ENCODE measurements around the gene PRCD. TPM values are rescaled to one million over a fixed set of nuclear protein-coding genes. Genes with fewer than 3 reads are reported as not detected.
"Not testable (repeated sequence)": the region's sequence is repeated elsewhere in the genome, so short reads cannot be mapped to it uniquely, and the experiment has no call there.

The PRCD gene
- total RNA-seq, 4 donors from 2014 or later: 0.26 to 13.4 (median 0.69) TPM; not detected in 1

GRCh38 chr17:76506408-76507345 is 33.2 kb upstream of the PRCD start:
- no peaks in the 10 kb centered on the region for H3K36me3 ChIP-seq
- no peak overlapping the region for H3K27ac ChIP-seq
- no peaks in the 10 kb centered on the region for H3K9me3 ChIP-seq
- TF ChIP-seq POLR2A (IDR thresholded peaks at IDR 0.05): no peak
- TF ChIP-seq, protein P1, sequence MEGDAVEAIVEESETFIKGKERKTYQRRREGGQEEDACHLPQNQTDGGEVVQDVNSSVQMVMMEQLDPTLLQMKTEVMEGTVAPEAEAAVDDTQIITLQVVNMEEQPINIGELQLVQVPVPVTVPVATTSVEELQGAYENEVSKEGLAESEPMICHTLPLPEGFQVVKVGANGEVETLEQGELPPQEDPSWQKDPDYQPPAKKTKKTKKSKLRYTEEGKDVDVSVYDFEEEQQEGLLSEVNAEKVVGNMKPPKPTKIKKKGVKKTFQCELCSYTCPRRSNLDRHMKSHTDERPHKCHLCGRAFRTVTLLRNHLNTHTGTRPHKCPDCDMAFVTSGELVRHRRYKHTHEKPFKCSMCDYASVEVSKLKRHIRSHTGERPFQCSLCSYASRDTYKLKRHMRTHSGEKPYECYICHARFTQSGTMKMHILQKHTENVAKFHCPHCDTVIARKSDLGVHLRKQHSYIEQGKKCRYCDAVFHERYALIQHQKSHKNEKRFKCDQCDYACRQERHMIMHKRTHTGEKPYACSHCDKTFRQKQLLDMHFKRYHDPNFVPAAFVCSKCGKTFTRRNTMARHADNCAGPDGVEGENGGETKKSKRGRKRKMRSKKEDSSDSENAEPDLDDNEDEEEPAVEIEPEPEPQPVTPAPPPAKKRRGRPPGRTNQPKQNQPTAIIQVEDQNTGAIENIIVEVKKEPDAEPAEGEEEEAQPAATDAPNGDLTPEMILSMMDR (IDR thresholded peaks at IDR 0.05): peak; percentile 88 to 98 (median 93)
- intact Hi-C loops (cut with DNase I; ENCODE audit: low total_unique reads): loop anchor here (2.0 kb wide), 1 partner anchor 40 kb away; the partner anchor contains the start of gene AANAT
- no peak overlapping the region for H3K4me3 ChIP-seq
- no peaks in the 10 kb centered on the region for H3K4me1 ChIP-seq
- peak; percentile 77 to 86 for DNase-seq
- H3K27me3 ChIP-seq: no peaks in the 10 kb centered on the region

GRCh38 chr17:76508472-76509063 is 31.3 kb upstream of the PRCD start:
- H3K36me3 ChIP-seq; H3K4me3 ChIP-seq; intact Hi-C loops (cut with DNase I; ENCODE audit: low total_unique reads); H3K27ac ChIP-seq; DNase-seq; H3K4me1 ChIP-seq; H3K9me3 ChIP-seq; H3K27me3 ChIP-seq: not testable (repeated sequence)

- Histone ChIP-seq H3K36me3 (no peaks in the 10 kb centered on the region), H3K9me3 (no peaks in the 10 kb centered on the region), H3K27ac (no peak overlapping the region), H3K4me3 (no peak overlapping the region), H3K27me3 (no peaks in the 10 kb centered on the region), H3K4me1 (peaks cover 0 to 2% of the 10 kb centered on the region in 2 donors)
- TF ChIP-seq, protein P1 (IDR thresholded peaks at IDR 0.05): no peak
- TF ChIP-seq POLR2A (IDR thresholded peaks at IDR 0.05): no peak
- intact Hi-C loops (cut with DNase I; ENCODE audit: low total_unique reads): no loop called here
- DNase-seq: no peak
Measured at GRCh38 chr17:76510831-76511244, 29.0 kb upstream of the PRCD start.

DNA sequence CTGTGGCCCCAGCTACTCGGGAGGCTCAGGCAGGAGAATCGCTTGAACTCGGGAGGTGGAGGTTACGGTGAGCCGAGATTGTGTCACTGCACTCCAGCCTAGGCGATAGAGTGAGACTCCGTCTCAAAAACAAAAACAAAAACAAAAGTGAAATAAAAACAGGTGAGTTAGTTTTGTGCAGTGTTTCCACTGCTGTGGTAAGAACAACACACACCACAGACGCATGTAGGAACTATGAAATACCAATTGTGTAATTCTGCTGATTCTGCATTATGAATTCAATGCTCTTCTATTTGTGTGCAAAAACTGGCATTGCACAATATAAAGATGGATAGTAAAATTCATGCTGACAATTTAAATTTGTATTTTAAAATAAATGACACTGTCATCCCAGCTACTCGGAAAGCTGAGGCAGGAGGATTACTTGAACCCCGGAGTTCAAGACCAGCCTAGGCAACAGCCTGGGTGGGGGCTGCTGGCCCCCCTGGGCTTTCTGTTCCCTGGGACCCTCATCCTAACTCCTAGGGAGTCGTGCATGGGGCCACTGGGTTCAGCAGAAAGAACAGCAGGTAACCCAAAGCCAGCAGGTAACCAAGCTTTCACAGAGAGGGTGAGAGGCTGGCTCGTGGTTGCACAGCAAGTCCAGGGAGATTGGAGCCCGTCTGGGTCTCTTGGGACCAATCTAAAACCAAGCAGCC is 28.0 kb upstream of the PRCD start:
- Histone ChIP-seq H3K27ac (no peak overlapping the region), H3K4me1 (peaks cover 0 to 4% of the 10 kb centered on the region in 2 donors), H3K27me3 (no peaks in the 10 kb centered on the region), H3K36me3 (no peaks in the 10 kb centered on the region), H3K4me3 (no peak overlapping the region), H3K9me3 (no peaks in the 10 kb centered on the region)
- intact Hi-C loops (cut with DNase I; ENCODE audit: low total_unique reads): no loop called here
- TF ChIP-seq POLR2A (IDR thresholded peaks at IDR 0.05): no peak
- TF ChIP-seq, protein P1 (IDR thresholded peaks at IDR 0.05): no peak
- no peak for DNase-seq

- Histone ChIP-seq H3K27me3 (no peaks in the 10 kb centered on the region), H3K9me3 (no peaks in the 10 kb centered on the region), H3K36me3 (no peaks in the 10 kb centered on the region), H3K27ac (no peak overlapping the region), H3K4me3 (no peak overlapping the region), H3K4me1 (peaks cover 0 to 4% of the 10 kb centered on the region in 2 donors)
- no peak for DNase-seq
- no peak for TF ChIP-seq POLR2A (IDR thresholded peaks at IDR 0.05)
- TF ChIP-seq, protein P1 (IDR thresholded peaks at IDR 0.05): no peak
- intact Hi-C loops (cut with DNase I; ENCODE audit: low total_unique reads): no loop called here
Measured at GRCh38 chr17:76512366-76513305, 27.2 kb upstream of the PRCD start.
